ENCODE results near the gene IL1R1. TPM values are rescaled to one million over a fixed set of nuclear protein-coding genes. Genes with fewer than 3 reads are reported as not detected.

IL1R1 gene
- total and polyA plus RNA-seq, 2 of the 4 experiments (the other 2 are of a cell fraction), result 6.5 to 13.8 TPM

DNA sequence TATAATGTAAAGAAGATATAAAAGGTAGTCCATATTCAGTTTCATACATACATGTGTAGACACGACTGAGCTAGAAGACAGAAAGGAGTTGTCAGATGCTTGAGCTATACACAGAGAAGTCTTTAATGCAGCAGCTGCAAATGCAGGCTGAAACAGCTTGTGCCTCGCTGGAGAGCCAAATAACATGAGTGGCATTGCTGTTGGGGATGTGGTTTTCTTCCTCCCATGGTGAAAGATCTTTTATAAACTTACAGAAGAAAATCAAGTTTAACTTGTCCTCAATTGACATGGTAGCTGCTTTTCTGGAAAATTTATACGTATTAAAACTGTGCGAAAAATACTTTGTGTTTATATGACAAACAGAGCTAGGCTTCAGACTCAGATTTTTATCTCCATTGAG, 16.4 kb upstream of the IL1R1 start:
- Histone ChIP-seq H2BK120ac (ENCODE audit: low read depth, low read length) (no peak overlapping the region), H3K4me2 (ENCODE audit: low read depth, low read length) (no peak overlapping the region), H3K9me3 (ENCODE audit: control insufficient read depth, insufficient read depth, low read length) (no peaks in the 10 kb centered on the region), H4K5ac (ENCODE audit: low read depth, low read length) (no peak overlapping the region), H4K20me1 (ENCODE audit: insufficient read depth, low read length) (no peaks in the 10 kb centered on the region), H3K27ac (ENCODE audit: insufficient read depth, low read length) (no peak overlapping the region), H3K14ac (replicated peaks; ENCODE audit: low read depth, low read length) (no peak overlapping the region), H3K27me3 (ENCODE audit: control insufficient read depth, insufficient read depth, low read length) (no peaks in the 10 kb centered on the region), H3K56ac (ENCODE audit: extremely low read depth, insufficient read depth, low read length) (no peak overlapping the region), H3K9me1 (ENCODE audit: insufficient read depth, low read length) (peaks cover 15% of the 10 kb centered on the region; the same call in 1 of the 2 replicates), H2BK15ac (ENCODE audit: low read depth, low read length) (peak overlapping the region; percentile 60; the same call in 2 of the 3 replicates), H3K4me1 (ENCODE audit: control insufficient read depth, insufficient read depth, low read length) (peaks cover 29% of the 10 kb centered on the region), H3K4me3 (ENCODE audit: insufficient read depth, low read depth, low read length) (no peak overlapping the region), H3K79me1 (ENCODE audit: low read depth in 1 of 2, low read length in 2 of 2) (peaks cover 4 to 20% of the 10 kb centered on the region in 2 experiments; a peak in 3 of 4 replicates), H2AFZ (replicated peaks; ENCODE audit: low read length, poor library complexity) (no peak overlapping the region), H2AK9ac (replicated peaks; ENCODE audit: low read depth, low read length, poor library complexity) (no peak overlapping the region), H4K8ac (ENCODE audit: low read depth in 2 of 2, low read length in 2 of 2) (no peak overlapping the region), H3K36me3 (ENCODE audit: control insufficient read depth, insufficient read depth, low read length) (peaks cover 2% of the 10 kb centered on the region; the same call in 1 of the 2 replicates), H2BK20ac (ENCODE audit: low read depth, low read length) (no peak overlapping the region), H3K18ac (ENCODE audit: low read depth, low read length) (peak overlapping the region; percentile 85), H4K91ac (ENCODE audit: insufficient read depth, low read depth, low read length) (0 out of 2 replicates have a peak overlapping the region, but pooled peaks have one; percentile 7), H3K23ac (ENCODE audit: low read depth, low read length) (no peak overlapping the region), H2BK5ac (ENCODE audit: low read depth, low read length, poor library complexity, severe bottlenecking) (no peak overlapping the region), H2AK5ac (ENCODE audit: low read depth, low read length) (no peak overlapping the region), H3K9ac (ENCODE audit: low read depth, low read length) (no peak overlapping the region), H3K4ac (ENCODE audit: low read depth, low read length) (peak overlapping the region; percentile 12; the same call in 1 of the 2 replicates)
- ChIA-PET POLR2A (ENCODE audit: unreplicated experiment) (no interaction called here), CTCF (interaction anchor here (0.6 to 1.3 kb wide), 4 partner anchors 17 to 144 kb away, joined by 3 to 8 read pairs (median 4); no protein-coding TSS in a partner anchor)
- intact Hi-C loops (cut with micrococcal nuclease), result loop anchor here (5.0 kb wide), 1 partner anchor 104 kb away; no protein-coding TSS in a partner anchor
- in situ Hi-C loops (cut with MboI; ENCODE audit: low sequenced_read_pairs), result no loop called here
- dilution Hi-C loops (cut with HindIII; ENCODE audit: low sequenced_read_pairs, unreplicated experiment), result no loop called here
- no peak for TF ChIP-seq MAFK (IDR thresholded peaks at IDR 0.05; ENCODE audit: low read depth, low read length)
- TF ChIP-seq, protein P1, sequence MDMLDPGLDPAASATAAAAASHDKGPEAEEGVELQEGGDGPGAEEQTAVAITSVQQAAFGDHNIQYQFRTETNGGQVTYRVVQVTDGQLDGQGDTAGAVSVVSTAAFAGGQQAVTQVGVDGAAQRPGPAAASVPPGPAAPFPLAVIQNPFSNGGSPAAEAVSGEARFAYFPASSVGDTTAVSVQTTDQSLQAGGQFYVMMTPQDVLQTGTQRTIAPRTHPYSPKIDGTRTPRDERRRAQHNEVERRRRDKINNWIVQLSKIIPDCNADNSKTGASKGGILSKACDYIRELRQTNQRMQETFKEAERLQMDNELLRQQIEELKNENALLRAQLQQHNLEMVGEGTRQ (IDR thresholded peaks at IDR 0.05; ENCODE audit: low read depth, low read length), result no peak
- no peak for TF ChIP-seq NFE2L2 (IDR thresholded peaks at IDR 0.05; ENCODE audit: low read depth, low read length)
- TF ChIP-seq BHLHE40 (IDR thresholded peaks at IDR 0.05; ENCODE audit: low read depth, low read length), result no peak
- no peak for TF ChIP-seq SMC3 (IDR thresholded peaks at IDR 0.05; ENCODE audit: low read depth, low read length)
- no peak for TF ChIP-seq POLR2A (IDR thresholded peaks at IDR 0.05; ENCODE audit: low read depth, low read length)
- no peak for TF ChIP-seq RCOR1 (IDR thresholded peaks at IDR 0.05; ENCODE audit: insufficient replicate concordance, low read length)
- no peak for TF ChIP-seq ELK1 (IDR thresholded peaks at IDR 0.05; ENCODE audit: borderline replicate concordance, low read depth, low read length)
- TF ChIP-seq RFX5 (IDR thresholded peaks at IDR 0.05; ENCODE audit: low read depth, low read length), result no peak
- TF ChIP-seq CEBPB (IDR thresholded peaks at IDR 0.05; ENCODE audit: low read depth, low read length), result no peak
- no peak for TF ChIP-seq CTCF (conservative IDR thresholded peaks at IDR 0.05; ENCODE audit: low read depth, low read length)
- no peak for TF ChIP-seq CHD1 (IDR thresholded peaks at IDR 0.05; ENCODE audit: low read depth, low read length)
- no peak for TF ChIP-seq FOS (IDR thresholded peaks at IDR 0.05; ENCODE audit: low read depth, low read length)
- no peak for TF ChIP-seq MXI1 (IDR thresholded peaks at IDR 0.05; ENCODE audit: borderline replicate concordance, low read depth, low read length)
- no peak for DNase-seq
- no CpG with 5 or more reads among the region's 4 CpGs for WGBS, 2 experiments (ENCODE audit: extremely low coverage in 2 of 2, insufficient read length in 1 of 2)
- no TSS peak for BruUV-seq (replicated peaks)
- ATAC-seq (ENCODE audit: low read depth), result no peak

All from IMR-90 (cell line).